Subcutaneous adipose tissue (tissue), 4 donors: ENCODE measurements around the gene METTL24. TPM values are rescaled to one million over a fixed set of nuclear protein-coding genes. Genes with fewer than 3 reads are reported as not detected.

Source experiments
- CTCF ChIP-seq: fragments of 450-650 bp; IDR thresholded peaks from one replicate; pipeline ENCODE4 v1.5.1; 2016; ENCODE audit warnings: low read depth, mild to moderate bottlenecking, control low read depth, antibody characterized with exemption, moderate library complexity
- total RNA-seq, 4 donors: library from RNA; depleted of rRNA; stranded (reverse); fragments of >200 nt; gene quantifications; one replicate each; pipeline ENCODE4 v1.1.0, GENCODE V29; 2016

Gene METTL24
- total RNA-seq, 4 donors from 2014 or later, result 0.68 to 0.88 TPM; not detected in 2

- no peak for TF ChIP-seq CTCF
These were observed 23.5 kb downstream of the METTL24 start for GRCh38 chr6:110334423-110335180.

- TF ChIP-seq CTCF, result no peak
These were observed 25.9 kb downstream of the METTL24 start for GRCh38 chr6:110332281-110332680.

GRCh38 chr6:110331816-110332215, 26.3 kb downstream of the METTL24 start:
- TF ChIP-seq CTCF, result no peak

GRCh38 chr6:110331390-110331789, 26.8 kb downstream of the METTL24 start:
- no peak for TF ChIP-seq CTCF

GRCh38 chr6:110329714-110330436, 28.3 kb downstream of the METTL24 start:
- TF ChIP-seq CTCF, result no peak

- no peak for TF ChIP-seq CTCF
These were observed 28.8 kb downstream of the METTL24 start for GRCh38 chr6:110329348-110329713.

- no peak for TF ChIP-seq CTCF
These were observed 29.9 kb downstream of the METTL24 start for GRCh38 chr6:110328259-110328658.
